IMR-90 (cell line): ENCODE measurements around the gene PAXX. TPM values are rescaled to one million over a fixed set of nuclear protein-coding genes. Genes with fewer than 3 reads are reported as not detected.
A peak's percentile ranks its signal among the peaks of the same experiment; 100 is the strongest.

Experiments used
- ATAC-seq: fragments of 200-7000 bp; cut with Tn5 transposase; 2 replicates; pipeline ENCODE4 v1.9.1; 2020; ENCODE audit warnings: low read depth, mild to moderate bottlenecking, moderate library complexity
- BruUV-seq: library from RNA; stranded (reverse); fragments of 400-500 nt; replicated peaks from 2 replicates; lab custom pipeline; 2021; lab: Mats Ljungman, UMichigan
- CTCF ChIA-PET: fragments of 300-600 bp; formaldehyde crosslinking; extraction: SDS; loops from one replicate; lab custom pipeline; 2021; ENCODE audit warnings: antibody characterized with exemption; lab: Yijun Ruan, JAX
- POLR2A ChIA-PET: fragments of 300-600 bp; sonication (Branson Sonifier 250); formaldehyde crosslinking; loops from one replicate; lab custom pipeline; 2022; ENCODE audit warnings: antibody characterized with exemption; ENCODE audit not compliant: unreplicated experiment; lab: Charles Lee
- DNase-seq: peaks from one replicate; pipeline ENCODE4 v3.0.0; 2013
- H2AFZ ChIP-seq: replicated peaks from 2 replicates; pipeline ENCODE3; 2013; ENCODE audit warnings: low read length, mild to moderate bottlenecking; ENCODE audit not compliant: poor library complexity
- H2AK5ac ChIP-seq: 2 replicates; pipeline ENCODE4 v1.6.1; 2013; ENCODE audit warnings: low read depth, low read length, inconsistent platforms
- H2AK9ac ChIP-seq: replicated peaks from 2 replicates; pipeline ENCODE3; 2013; ENCODE audit warnings: mild to moderate bottlenecking, low read depth, low read length, moderate library complexity; ENCODE audit not compliant: poor library complexity
- H2BK120ac ChIP-seq: 2 replicates; pipeline ENCODE4 v1.6.1; 2013; ENCODE audit warnings: low read depth, low read length, inconsistent platforms
- H2BK15ac ChIP-seq: 3 replicates; pipeline ENCODE4 v1.6.1; 2013; ENCODE audit warnings: low read depth, low read length, inconsistent platforms
- H2BK20ac ChIP-seq: 2 replicates; pipeline ENCODE4 v1.6.1; 2013; ENCODE audit warnings: low read depth, mild to moderate bottlenecking, inconsistent platforms, low read length, moderate library complexity
- H2BK5ac ChIP-seq: 2 replicates; pipeline ENCODE4 v1.6.1; 2013; ENCODE audit warnings: mild to moderate bottlenecking, low read depth, low read length, inconsistent platforms; ENCODE audit not compliant: poor library complexity, severe bottlenecking
- H3K14ac ChIP-seq: replicated peaks from 2 replicates; pipeline ENCODE4 v1.6.1; 2013; ENCODE audit warnings: low read depth, low read length, inconsistent platforms
- H3K18ac ChIP-seq: 2 replicates; pipeline ENCODE4 v1.6.1; 2013; ENCODE audit warnings: low read depth, low read length, control low read depth
- H3K23ac ChIP-seq: 2 replicates; pipeline ENCODE4 v1.6.1; 2013; ENCODE audit warnings: low read depth, low read length, inconsistent platforms
- H3K27ac ChIP-seq: 2 replicates; pipeline ENCODE4 v1.5.1; 2013; ENCODE audit warnings: mild to moderate bottlenecking, control low read depth, low read length; ENCODE audit not compliant: insufficient read depth
- H3K27me3 ChIP-seq: 2 replicates; pipeline ENCODE4 v1.6.1; 2013; ENCODE audit warnings: low read length; ENCODE audit not compliant: control insufficient read depth, insufficient read depth
- H3K36me3 ChIP-seq: 2 replicates; pipeline ENCODE4 v1.6.1; 2013; ENCODE audit warnings: low read length, mixed read lengths; ENCODE audit not compliant: control insufficient read depth, insufficient read depth
- H3K4ac ChIP-seq: 2 replicates; pipeline ENCODE4 v1.6.1; 2013; ENCODE audit warnings: low read depth, low read length, inconsistent platforms
- H3K4me1 ChIP-seq: 2 replicates; pipeline ENCODE4 v1.6.1; 2013; ENCODE audit warnings: low read length, mixed read lengths; ENCODE audit not compliant: control insufficient read depth, insufficient read depth
- H3K4me2 ChIP-seq: 2 replicates; pipeline ENCODE4 v1.6.1; 2013; ENCODE audit warnings: low read depth, mild to moderate bottlenecking, control low read depth, low read length, moderate library complexity
- H3K4me3 ChIP-seq: 2 replicates; pipeline ENCODE4 v1.5.1; 2013; ENCODE audit warnings: low read depth, mild to moderate bottlenecking, control low read depth, low read length, moderate library complexity; ENCODE audit not compliant: insufficient read depth
- H3K56ac ChIP-seq: 2 replicates; pipeline ENCODE4 v1.6.1; 2013; ENCODE audit warnings: low read length, inconsistent platforms; ENCODE audit not compliant: insufficient read depth; ENCODE audit errors: extremely low read depth
- H3K79me1 ChIP-seq, 2 experiments: 2 replicates each; pipeline ENCODE4 v1.6.1; 2013; ENCODE audit warnings: low read length in 2 of 2, inconsistent platforms in 1 of 2, low read depth in 1 of 2
- H3K9ac ChIP-seq: 2 replicates; pipeline ENCODE4 v1.6.1; 2013; ENCODE audit warnings: low read depth, low read length, control low read depth
- H3K9me1 ChIP-seq: 2 replicates; pipeline ENCODE4 v1.6.1; 2013; ENCODE audit warnings: low read length, inconsistent platforms; ENCODE audit not compliant: insufficient read depth
- H3K9me3 ChIP-seq: 2 replicates; pipeline ENCODE4 v1.6.1; 2013; ENCODE audit warnings: low read length; ENCODE audit not compliant: control insufficient read depth, insufficient read depth
- H4K20me1 ChIP-seq: 2 replicates; pipeline ENCODE4 v1.6.1; 2013; ENCODE audit warnings: low read length, inconsistent platforms; ENCODE audit not compliant: insufficient read depth
- H4K5ac ChIP-seq: 2 replicates; pipeline ENCODE4 v1.6.1; 2013; ENCODE audit warnings: mild to moderate bottlenecking, low read depth, low read length, control low read depth
- H4K8ac ChIP-seq, 2 experiments: 2 replicates each; pipeline ENCODE4 v1.6.1; 2013; ENCODE audit warnings: low read depth in 2 of 2, low read length in 2 of 2, control low read depth in 1 of 2, inconsistent platforms in 1 of 2
- H4K91ac ChIP-seq: 2 replicates; pipeline ENCODE4 v1.6.1; 2013; ENCODE audit warnings: low read depth, low read length, inconsistent platforms; ENCODE audit not compliant: insufficient read depth
- BHLHE40 ChIP-seq: fragments of 150-350 bp; IDR thresholded peaks from 2 replicates; pipeline ENCODE4 v1.6.1; 2016; ENCODE audit warnings: mild to moderate bottlenecking, low read depth, low read length
- CHD1 ChIP-seq: IDR thresholded peaks from 2 replicates; pipeline ENCODE4 v1.6.1; 2012; ENCODE audit warnings: low read depth, low read length, improper control_type of control experiment
- CTCF ChIP-seq: conservative IDR thresholded peaks from 2 replicates; pipeline ENCODE4 v1.5.1; 2012; ENCODE audit warnings: mild to moderate bottlenecking, low read depth, low read length, improper control_type of control experiment
- ELK1 ChIP-seq: fragments of 150-350 bp; IDR thresholded peaks from 2 replicates; pipeline ENCODE4 v1.6.1; 2016; ENCODE audit warnings: low read depth, mild to moderate bottlenecking, low read length, moderate library complexity, borderline replicate concordance
- MAFK ChIP-seq: IDR thresholded peaks from 2 replicates; pipeline ENCODE4 v1.6.1; 2012; ENCODE audit warnings: low read depth, low read length, improper control_type of control experiment
- MAZ ChIP-seq: IDR thresholded peaks from 2 replicates; pipeline ENCODE4 v1.6.1; 2012; ENCODE audit warnings: low read depth, mild to moderate bottlenecking, low read length, improper control_type of control experiment, moderate library complexity, borderline replicate concordance
- MXI1 ChIP-seq: IDR thresholded peaks from 2 replicates; pipeline ENCODE4 v1.6.1; 2012; ENCODE audit warnings: low read depth, mild to moderate bottlenecking, low read length, moderate library complexity, borderline replicate concordance
- NFE2L2 ChIP-seq: fragments of 150-350 bp; IDR thresholded peaks from 2 replicates; pipeline ENCODE4 v1.6.1; 2016; ENCODE audit warnings: low read depth, mild to moderate bottlenecking, low read length
- RAD21 ChIP-seq: IDR thresholded peaks from 2 replicates; pipeline ENCODE4 v1.6.1; 2012; ENCODE audit warnings: low read length, improper control_type of control experiment
- RFX5 ChIP-seq: IDR thresholded peaks from 2 replicates; pipeline ENCODE4 v1.8.0; 2012; ENCODE audit warnings: low read depth, mild to moderate bottlenecking, low read length, moderate library complexity
- USF2 ChIP-seq: fragments of 150-350 bp; IDR thresholded peaks from 2 replicates; pipeline ENCODE4 v1.6.1; 2017; ENCODE audit warnings: mild to moderate bottlenecking, antibody characterized with exemption, low read length, low read depth
- WGBS, 2 experiments: methylation state at CpG; one replicate each; pipeline versions ENCODE4 v1.1.5 to v1.1.7; 2013; ENCODE audit warnings: missing lambda C conversion rate in 2 of 2; ENCODE audit not compliant: insufficient read length in 1 of 2; ENCODE audit errors: extremely low coverage in 2 of 2; 5-methylcytosine and 5-hydroxymethylcytosine counted together
- dilution Hi-C: fragments of 300-500 bp; cut with HindIII; formaldehyde crosslinking; loops from one replicate; pipeline ENCODE4 v1.14.3; 2018; ENCODE audit warnings: low sequenced_read_pairs; ENCODE audit not compliant: unreplicated experiment
- in situ Hi-C: fragments of 300-500 bp; cut with MboI; formaldehyde crosslinking; loops from 3 replicates; pipeline ENCODE4 v1.14.3; 2019; ENCODE audit warnings: low sequenced_read_pairs, inconsistent platforms, mixed read lengths
- intact Hi-C: fragments of 100-400 bp; cut with micrococcal nuclease; formaldehyde crosslinking; loops from 2 replicates; pipeline ENCODE4 v1.10.0; 2022
- polyA plus RNA-seq, 3 experiments: library from polyadenylated mRNA; depleted of rRNA; stranded (reverse); fragments of >200 nt; gene quantifications; 2 replicates each; pipeline ENCODE4 v1.2.3, GENCODE V29; 2012; ENCODE audit warnings: low replicate concordance in 1 of 3
- total RNA-seq: library from RNA; depleted of rRNA; stranded (reverse); fragments of >200 nt; gene quantifications from 2 replicates; pipeline ENCODE4 v1.2.3, GENCODE V29; 2012

PAXX gene
- total and polyA plus RNA-seq, 2 of the 4 experiments (the other 2 are of a cell fraction): 5.7 to 24.6 TPM

GRCh38 chr9:136969150-136969549 lies 23.1 kb upstream of the PAXX start:
- Histone ChIP-seq H2BK120ac (no peak overlapping the region), H3K56ac (no peak overlapping the region), H2AK9ac (peak overlapping the region; percentile 42), H2BK5ac (no peak overlapping the region), H3K4me3 (no peak overlapping the region), H3K9me1 (no peaks in the 10 kb centered on the region), H3K4ac (no peak overlapping the region), H3K4me1 (no peaks in the 10 kb centered on the region), H4K91ac (no peak overlapping the region), H4K20me1 (no peaks in the 10 kb centered on the region), H2AK5ac (no peak overlapping the region), H3K4me2 (no peak overlapping the region), H3K36me3 (no peaks in the 10 kb centered on the region), H3K27ac (no peak overlapping the region), H4K5ac (no peak overlapping the region), H2BK15ac (no peak overlapping the region), H3K27me3 (peaks cover 22% of the 10 kb centered on the region), H2AFZ (no peak overlapping the region), H3K9ac (no peak overlapping the region), H2BK20ac (no peak overlapping the region), H3K23ac (no peak overlapping the region), H3K18ac (no peak overlapping the region), H3K79me1 (no peaks in the 10 kb centered on the region), H3K9me3 (no peaks in the 10 kb centered on the region), H4K8ac (no peak overlapping the region), H3K14ac (no peak overlapping the region)
- intact Hi-C loops: no loop called here
- TF ChIP-seq CTCF (no peak), NFE2L2 (no peak), RFX5 (no peak), RAD21 (no peak), BHLHE40 (no peak), ELK1 (no peak), USF2 (no peak), MAFK (no peak), MXI1 (no peak), CHD1 (no peak), MAZ (no peak)
- POLR2A ChIA-PET: no interaction called here
- 59% methylated on average over 3 of the region's 17 CpGs; no CpG with 5 or more reads in 1 of the 2 experiments for WGBS, 2 experiments
- BruUV-seq: no TSS peak
- DNase-seq: no peak
- dilution Hi-C loops: no loop called here
- in situ Hi-C loops: no loop called here
- CTCF ChIA-PET: interaction anchor here (1.0 kb wide), 1 partner anchor 60 kb away, joined by 3 read pairs; no protein-coding TSS in a partner anchor
- ATAC-seq: no peak
